Neutrophil (primary cell): ENCODE results near the gene RHOU.

Experiments
- H3K27ac ChIP-seq: fragments of 200-600 bp; sonication (generic); 2 replicates; pipeline ENCODE4 v1.5.1; 2016; ENCODE audit warnings: mild to moderate bottlenecking, moderate library complexity
- H3K27me3 ChIP-seq: fragments of 200-600 bp; sonication (generic); 2 replicates; pipeline ENCODE4 v1.6.0; 2016; ENCODE audit warnings: mild to moderate bottlenecking
- H3K36me3 ChIP-seq: fragments of 200-600 bp; sonication (generic); 2 replicates; pipeline ENCODE4 v1.5.1; 2017
- H3K4me1 ChIP-seq, 2 experiments: fragments of 200-600 bp in 1 of 2; sonication (generic) in 1 of 2; 1 replicate in 1 of 2; 2 replicates in 1 of 2; pipeline versions ENCODE4 v1.5.1 to v1.6.1; 2013 to 2016; ENCODE audit warnings: low read depth in 1 of 2, low read length in 1 of 2, mild to moderate bottlenecking in 1 of 2, moderate library complexity in 1 of 2; ENCODE audit not compliant: control insufficient read depth in 1 of 2, insufficient read depth in 1 of 2
- H3K4me3 ChIP-seq, 2 experiments: fragments of 200-600 bp in 1 of 2; sonication (generic) in 1 of 2; 1 replicate in 1 of 2; 2 replicates in 1 of 2; pipeline ENCODE4 v1.5.1; 2013 to 2016; ENCODE audit warnings: low read depth in 1 of 2, low read length in 1 of 2, mild to moderate bottlenecking in 1 of 2, moderate library complexity in 1 of 2
- H3K9me3 ChIP-seq: fragments of 200-600 bp; sonication (generic); 2 replicates; pipeline ENCODE4 v1.5.1; 2016
- CTCF ChIP-seq: fragments of 200-600 bp; sonication (generic); IDR thresholded peaks from 2 replicates; pipeline ENCODE4 v1.5.1; 2016; ENCODE audit warnings: antibody characterized with exemption

The RHOU gene

DNA sequence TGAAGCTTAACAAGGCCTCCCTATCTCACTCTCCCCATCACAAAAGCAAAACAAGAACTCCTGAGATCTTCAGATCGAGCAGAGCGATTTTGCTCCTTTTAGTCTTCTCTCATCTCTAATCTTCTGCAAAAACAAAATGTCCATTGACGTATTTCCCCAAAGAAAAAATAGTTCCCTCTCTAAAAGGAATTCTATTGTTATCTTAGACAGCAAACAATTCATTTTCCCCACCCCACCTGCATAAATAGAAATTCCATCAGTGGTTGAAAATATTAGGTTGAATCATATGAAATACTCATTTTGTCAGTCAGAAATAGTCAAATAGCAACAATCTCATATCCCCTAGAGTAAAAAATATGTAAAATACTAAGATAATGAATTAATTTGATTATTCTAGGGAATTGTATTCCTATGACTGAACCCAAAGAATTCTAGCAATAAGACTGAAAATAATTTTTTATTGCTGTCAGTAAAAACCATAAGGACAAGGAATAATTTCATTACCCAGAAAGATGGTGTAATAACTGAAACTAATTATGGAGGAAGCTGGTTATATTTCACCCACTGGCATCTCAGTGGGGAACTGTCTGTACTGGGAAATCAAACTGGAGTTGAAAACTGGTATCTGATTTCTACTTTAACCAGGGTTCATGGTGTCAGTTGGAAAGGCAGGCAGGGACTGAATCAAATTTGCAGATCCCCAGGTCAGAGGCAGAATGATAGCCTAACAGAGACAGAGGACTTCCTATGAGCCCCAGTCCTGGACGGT lies 51.3 kb downstream of the RHOU start:
- no peak overlapping the region for H3K27ac ChIP-seq

DNA sequence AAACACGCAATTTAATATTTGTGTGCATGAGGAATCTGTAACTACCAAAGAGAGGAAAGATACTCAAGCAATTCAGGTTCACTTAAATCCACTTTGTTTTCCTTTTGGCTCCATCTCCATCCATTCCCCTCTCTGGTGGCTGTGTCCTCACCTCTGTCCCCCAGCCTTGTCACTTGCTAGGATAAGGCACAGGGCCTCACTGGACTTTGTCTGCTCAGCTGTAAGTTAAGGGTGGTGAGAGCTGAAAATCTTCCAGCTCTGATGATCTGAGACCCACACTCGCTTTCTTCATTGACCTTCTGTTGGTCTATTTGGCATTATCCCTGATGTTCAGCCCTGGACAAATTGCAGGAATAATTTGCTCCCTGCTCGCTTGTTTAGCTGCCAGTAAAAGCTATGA lies 56.5 kb downstream of the RHOU start:
- Histone ChIP-seq H3K4me3 (no peak overlapping the region), H3K36me3 (no peaks in the 10 kb centered on the region), H3K27ac (no peak overlapping the region), H3K9me3 (no peaks in the 10 kb centered on the region), H3K4me1 (no peaks in the 10 kb centered on the region), H3K27me3 (no peaks in the 10 kb centered on the region)
- no peak for TF ChIP-seq CTCF

More for the DNA sequence above, 51.3 kb downstream of the RHOU start:
- no peaks in the 10 kb centered on the region for H3K9me3 ChIP-seq
- no peak overlapping the region for H3K4me3 ChIP-seq
- TF ChIP-seq CTCF = no peak
- H3K27me3 ChIP-seq = no peaks in the 10 kb centered on the region
- no peaks in the 10 kb centered on the region for H3K36me3 ChIP-seq
- no peaks in the 10 kb centered on the region for H3K4me1 ChIP-seq

- H3K36me3 ChIP-seq = no peaks in the 10 kb centered on the region
- no peaks in the 10 kb centered on the region for H3K9me3 ChIP-seq
- no peaks in the 10 kb centered on the region for H3K27me3 ChIP-seq
- no peak for TF ChIP-seq CTCF
- no peak overlapping the region for H3K27ac ChIP-seq
- no peak overlapping the region for H3K4me3 ChIP-seq
- H3K4me1 ChIP-seq = no peaks in the 10 kb centered on the region
Observed at GRCh38 chr1:228792601-228793000, 57.3 kb downstream of the RHOU start.

- Histone ChIP-seq H3K27ac (no peak overlapping the region), H3K4me3 (no peak overlapping the region), H3K4me1 (no peaks in the 10 kb centered on the region), H3K27me3 (no peaks in the 10 kb centered on the region), H3K36me3 (no peaks in the 10 kb centered on the region), H3K9me3 (no peaks in the 10 kb centered on the region)
- no peak for TF ChIP-seq CTCF
Observed at GRCh38 chr1:228793032-228793431, 57.8 kb downstream of the RHOU start.

- no peak for TF ChIP-seq CTCF
- Histone ChIP-seq H3K4me1 (no peaks in the 10 kb centered on the region), H3K27me3 (no peaks in the 10 kb centered on the region), H3K27ac (no peak overlapping the region), H3K4me3 (no peak overlapping the region), H3K36me3 (no peaks in the 10 kb centered on the region), H3K9me3 (no peaks in the 10 kb centered on the region)
Observed at GRCh38 chr1:228794173-228794572, 58.9 kb downstream of the RHOU start.
